NCI-H1436 treated with DMSO at 0.1 percent for 48 hours (cell line): ENCODE results near the gene RBM47.
"Not testable (repeated sequence)": the region's sequence is repeated elsewhere in the genome, so short reads cannot be mapped to it uniquely, and the experiment has no call there.

Experiments used
- DNase-seq: peaks from one replicate; lab custom pipeline; 2025; lab: John Stamatoyannopoulos, UW

Gene RBM47

GRCh38 chr4:40407468-40407867 is 222.2 kb downstream of the RBM47 start:
- DNase-seq = not testable (repeated sequence)

DNA sequence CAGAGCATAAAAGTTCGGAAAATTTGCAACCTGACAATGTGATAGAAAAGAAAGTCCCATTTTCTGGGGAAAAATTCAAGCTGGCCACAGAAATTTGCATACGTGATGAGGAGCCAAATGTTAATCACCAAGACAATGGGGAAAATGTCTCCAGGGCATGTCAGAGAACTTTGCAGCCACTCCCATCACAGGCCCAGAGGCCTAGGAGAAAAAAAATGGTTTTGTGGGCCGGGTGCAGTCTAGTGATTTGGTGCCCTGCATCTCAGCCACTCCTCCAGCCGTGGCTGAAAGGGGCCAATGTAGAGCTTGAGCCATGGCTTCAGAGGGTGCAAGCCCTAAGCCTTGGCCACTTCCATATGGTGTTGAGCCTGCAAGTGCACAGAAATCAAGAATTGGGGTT is 223.3 kb downstream of the RBM47 start:
- no peak for DNase-seq

DNA sequence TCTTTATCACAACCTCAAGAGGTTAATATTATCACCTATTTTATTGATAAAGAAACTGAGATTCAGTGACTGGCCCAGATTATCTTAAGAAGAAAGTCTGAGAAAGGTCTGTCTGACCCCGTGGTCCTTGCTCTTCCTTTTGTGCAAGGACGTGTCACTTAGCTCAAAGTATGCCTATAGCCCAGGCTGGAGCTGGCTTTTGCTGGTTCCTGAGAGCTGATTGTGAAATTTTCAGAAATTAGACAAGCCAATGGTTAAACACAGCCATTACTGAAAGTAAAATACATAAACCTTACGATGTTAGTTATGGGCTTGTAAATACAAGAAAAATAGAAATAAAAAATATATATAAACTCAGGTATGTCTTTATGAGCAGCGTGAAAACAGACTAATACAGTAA is 224.5 kb downstream of the RBM47 start:
- no peak for DNase-seq

- no peak for DNase-seq
Observed at GRCh38 chr4:40403081-40403480, 226.6 kb downstream of the RBM47 start.

DNA sequence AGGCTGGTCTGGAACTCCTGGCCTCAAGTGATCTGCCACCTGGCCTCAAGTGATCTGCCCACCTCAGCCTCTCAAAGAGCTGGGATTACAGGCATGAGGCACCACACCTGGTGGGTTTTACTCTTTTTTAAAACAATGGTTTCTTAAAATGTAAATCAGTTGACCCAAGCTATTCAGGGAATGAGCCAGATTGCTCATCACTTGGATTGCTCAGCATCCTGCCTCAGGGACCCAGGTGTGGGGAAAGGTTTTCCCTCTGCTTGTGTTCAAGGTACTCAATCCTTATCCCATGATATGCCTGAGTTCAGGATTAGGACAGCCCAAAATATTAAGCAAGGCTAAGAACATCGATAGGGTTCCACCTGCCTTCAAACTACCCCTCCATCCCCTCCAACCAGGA is 227.1 kb downstream of the RBM47 start:
- DNase-seq = no peak

GRCh38 chr4:40401631-40402030 is 228.0 kb downstream of the RBM47 start:
- DNase-seq = no peak

GRCh38 chr4:40401096-40401495 is 228.6 kb downstream of the RBM47 start:
- DNase-seq = no peak

- DNase-seq = no peak
Observed at GRCh38 chr4:40399578-40399977, 230.1 kb downstream of the RBM47 start.

GRCh38 chr4:40395908-40396793 is 233.5 kb downstream of the RBM47 start:
- peak; percentile 57 for DNase-seq

GRCh38 chr4:40395166-40395900 is 234.3 kb downstream of the RBM47 start:
- no peak for DNase-seq

GRCh38 chr4:40394236-40394635 is 235.4 kb downstream of the RBM47 start:
- no peak for DNase-seq

DNA sequence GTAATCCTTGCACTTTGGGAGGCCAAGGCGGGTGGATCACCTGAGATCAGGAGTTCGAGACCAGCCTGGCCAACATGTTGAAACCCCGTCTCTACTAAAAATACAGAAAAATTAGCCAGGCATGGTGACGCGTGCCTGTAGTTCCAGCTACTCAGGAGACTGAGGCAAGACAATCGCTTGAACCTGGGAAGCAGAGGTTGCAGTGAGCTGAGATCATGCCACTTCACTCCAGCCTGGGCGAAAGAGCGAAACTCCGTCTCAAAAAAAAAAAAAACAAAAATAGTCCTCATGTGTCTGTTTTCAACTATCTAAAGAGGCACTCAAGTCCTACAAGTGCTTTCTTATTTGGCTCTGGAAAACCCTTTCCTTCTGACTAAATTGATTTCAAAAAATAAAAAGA is 237.4 kb downstream of the RBM47 start:
- DNase-seq = not testable (repeated sequence)

DNA sequence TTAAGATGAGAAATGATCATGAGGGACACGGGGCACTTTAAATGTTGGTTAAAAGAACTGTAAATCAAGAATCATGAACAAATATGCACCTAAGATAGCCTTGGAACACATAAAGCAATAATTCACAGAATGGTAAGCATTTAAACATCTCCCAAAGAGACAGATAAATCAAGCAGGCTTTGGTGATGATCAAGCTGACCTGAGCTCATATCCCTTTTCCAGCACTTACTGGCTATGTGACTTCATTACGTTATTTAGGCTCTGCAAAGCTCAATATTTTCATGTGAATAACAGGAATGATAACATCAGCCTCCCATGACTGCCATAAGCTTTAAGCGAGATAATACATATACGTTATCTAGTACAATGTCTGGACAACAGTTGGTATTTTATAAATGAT is 239.7 kb downstream of the RBM47 start:
- no peak for DNase-seq

GRCh38 chr4:40388239-40388638 is 241.4 kb downstream of the RBM47 start:
- no peak for DNase-seq

- DNase-seq = no peak
Observed at GRCh38 chr4:40380647-40381046, 249.0 kb downstream of the RBM47 start.

DNA sequence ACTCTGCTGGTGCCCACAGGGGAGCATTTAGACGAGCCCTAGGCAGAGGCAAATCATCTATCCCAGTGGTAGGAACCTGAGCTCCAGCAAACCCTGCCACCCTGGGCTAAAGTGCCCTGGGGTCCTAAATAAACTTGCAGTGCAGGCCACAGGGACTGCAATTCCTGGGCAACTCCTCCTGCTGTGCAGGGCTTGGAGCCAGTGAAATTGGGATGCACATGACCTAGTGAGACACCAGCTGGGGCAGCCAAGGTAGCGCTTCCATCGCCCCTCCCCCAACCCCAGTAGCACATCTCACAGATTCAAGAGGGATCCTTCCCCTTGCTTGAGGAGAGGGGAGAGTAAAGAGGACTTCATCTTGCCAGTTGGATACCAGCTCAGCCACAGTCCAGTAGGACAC is 250.4 kb downstream of the RBM47 start:
- DNase-seq = no peak

- DNase-seq = no peak
Observed at GRCh38 chr4:40378619-40379018, 251.0 kb downstream of the RBM47 start.

- no peak for DNase-seq
Observed at GRCh38 chr4:40377512-40378365, 251.9 kb downstream of the RBM47 start.

DNA sequence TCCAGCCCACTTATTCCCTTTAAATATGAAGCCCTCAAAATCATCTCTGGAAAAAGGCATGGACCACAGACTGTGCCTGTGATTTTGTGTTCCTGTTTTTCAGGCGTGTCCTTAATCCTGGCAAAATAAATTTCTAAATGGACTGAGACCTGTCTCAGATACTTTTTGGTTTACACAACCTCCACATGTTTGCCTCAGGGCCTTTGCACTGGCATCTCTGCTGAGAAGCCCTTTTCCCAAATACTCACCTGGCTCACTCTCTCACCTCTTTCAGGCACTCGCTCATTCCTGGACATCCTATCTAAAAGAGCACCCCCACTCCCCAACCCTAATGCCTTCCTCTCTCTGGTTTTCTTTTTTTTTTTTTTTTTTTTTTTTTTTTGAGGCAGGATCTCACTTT is 254.0 kb downstream of the RBM47 start:
- DNase-seq = no peak

DNA sequence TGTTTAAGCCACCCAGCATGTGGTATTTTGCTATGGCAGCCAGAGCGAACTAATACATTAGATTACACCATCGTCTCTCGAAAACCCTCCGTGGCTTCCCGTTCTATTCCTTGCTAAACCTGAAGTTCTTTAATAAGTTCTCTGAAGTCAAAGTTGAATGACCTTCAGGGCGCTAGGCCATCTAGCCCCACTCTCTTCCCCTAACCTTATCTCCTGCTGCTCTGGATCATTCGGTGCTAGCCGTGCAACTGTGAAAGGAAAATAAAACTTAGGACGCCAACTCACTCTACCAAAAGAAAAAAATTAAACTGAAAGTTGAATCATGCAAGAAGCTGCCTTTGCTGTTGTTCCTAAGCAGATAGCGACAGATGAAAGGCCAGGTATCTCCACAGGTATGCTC is 254.6 kb downstream of the RBM47 start:
- DNase-seq = no peak

DNA sequence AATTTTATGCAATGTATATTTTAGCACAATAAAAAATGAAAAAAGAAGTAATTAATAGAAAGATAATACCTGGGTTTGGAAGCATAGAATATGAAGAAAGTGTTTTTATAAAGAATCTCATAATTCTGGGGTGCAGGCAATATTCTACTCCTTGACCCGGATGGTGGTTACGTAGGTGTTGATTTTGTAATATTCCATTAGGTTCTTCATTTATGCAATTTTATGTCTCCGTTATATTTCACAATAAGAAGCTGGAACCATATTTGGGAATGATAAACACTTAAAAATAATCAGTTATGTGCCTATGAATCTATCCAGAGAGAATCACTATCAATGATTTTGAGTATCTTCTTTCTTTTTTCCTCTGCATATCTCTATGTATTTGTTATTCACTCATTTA is 256.0 kb downstream of the RBM47 start:
- no peak for DNase-seq
